ENCODE measurements around the gene IARS1.
A peak's percentile ranks its signal among the peaks of the same experiment; 100 is the strongest.

IARS1 gene

DNA sequence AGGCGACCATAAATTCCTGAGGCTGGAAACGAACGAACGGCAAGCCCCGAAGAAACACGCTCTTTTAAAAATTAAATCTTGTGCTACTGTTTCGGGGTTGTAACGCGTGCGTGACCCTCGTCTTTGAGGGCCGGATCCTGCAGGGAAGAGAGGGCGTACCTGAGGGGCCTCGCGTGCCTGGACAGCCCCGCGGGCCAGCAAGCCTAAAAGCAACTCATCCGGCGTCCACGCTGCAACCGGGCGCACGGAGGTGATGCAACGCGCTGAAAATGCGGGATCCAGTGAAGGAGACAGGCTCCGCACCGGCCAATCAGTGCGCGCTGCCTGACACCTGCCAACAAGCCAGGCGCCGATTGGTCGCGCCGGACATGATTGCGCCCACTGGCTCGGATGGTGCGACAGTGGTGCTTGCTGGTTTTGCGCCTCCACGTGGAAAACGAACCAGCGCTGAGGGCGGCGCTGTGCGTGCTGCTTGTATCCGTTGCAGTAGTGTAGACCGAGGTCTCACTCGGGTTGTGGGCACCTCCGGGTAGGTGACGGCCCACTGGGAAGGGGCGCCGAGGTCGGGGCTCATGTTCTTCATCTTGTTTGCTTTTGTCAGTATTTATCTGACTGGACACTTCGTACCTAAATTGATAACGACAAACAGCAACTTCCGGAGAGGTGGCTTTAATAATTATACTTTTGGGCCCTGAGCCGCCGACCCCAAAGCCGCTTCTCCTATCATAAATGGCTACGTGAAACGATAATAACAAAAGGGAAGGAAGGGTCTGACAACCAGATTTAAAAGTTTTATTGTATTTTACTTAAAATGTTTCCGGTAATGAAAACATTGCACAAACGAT is at the start of gene IARS1:
TSS of gene IARS1 (minus strand) at position 246 of the 845 bp plus-strand sequence. CDS start 4,278 bp downstream, outside the sequence.
- peak within 1 kb of the TSS; percentile 94 for H3K9ac ChIP-seq (ENCODE audit: insufficient read length, low read depth)
- no peaks in the 10 kb centered on the region for H3K4me1 ChIP-seq (ENCODE audit: insufficient read depth, insufficient read length)
- peak within 1 kb of the TSS; percentile 88 for H3K4me3 ChIP-seq (ENCODE audit: insufficient read length, low read depth)
- no peaks in the 10 kb centered on the region for H3K27me3 ChIP-seq (ENCODE audit: insufficient read depth, insufficient read length)
- peaks cover 62% of the 10 kb centered on the region for H3K36me3 ChIP-seq (ENCODE audit: insufficient read depth, insufficient read length, low read length)
- no peak for TF ChIP-seq YY1 (IDR thresholded peaks at IDR 0.05; ENCODE audit: insufficient read depth, insufficient read length)
- H3K9me3 ChIP-seq (ENCODE audit: insufficient read depth, low read length) = no peaks in the 10 kb centered on the region
- peak; percentile 96 for DNase-seq (ENCODE audit: low read depth, low spot score)

DNA sequence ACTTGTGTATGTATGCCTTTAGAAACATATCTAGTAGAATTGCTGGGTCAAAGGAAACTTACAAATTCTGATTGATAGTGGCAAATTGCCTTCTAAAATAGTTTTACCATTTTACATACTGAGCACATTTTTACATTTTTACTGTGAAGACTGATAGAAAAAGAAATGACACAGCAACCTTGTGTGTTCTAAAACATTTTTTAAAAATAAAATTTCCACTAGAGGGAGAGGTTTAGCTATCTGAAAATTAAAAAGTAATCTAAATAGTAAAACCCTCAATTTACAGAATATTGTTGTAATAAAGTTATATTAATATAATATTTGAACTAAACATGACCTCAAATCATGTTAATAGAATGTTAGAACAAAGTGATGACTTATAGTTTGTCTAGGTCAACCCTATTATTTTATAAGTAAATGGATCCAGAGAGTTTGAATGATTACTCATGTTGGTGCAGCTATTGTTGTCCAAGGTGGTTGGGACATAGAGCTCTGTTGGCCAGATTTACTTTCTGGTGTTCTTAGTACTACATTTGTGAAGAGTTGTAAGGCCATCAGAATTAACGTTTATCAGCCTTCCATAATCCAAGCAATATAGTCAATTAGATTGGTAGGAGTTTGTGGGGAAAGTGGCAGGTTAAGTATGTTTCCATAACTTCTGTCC is 49.5 kb upstream of the IARS1 start:
- Histone ChIP-seq H3K4me3 (ENCODE audit: insufficient read length, low read depth) (no peak overlapping the region), H3K9me3 (ENCODE audit: insufficient read depth, low read length) (peaks cover 7% of the 10 kb centered on the region; the same call in 1 of the 2 replicates), H3K9ac (ENCODE audit: insufficient read length, low read depth) (no peak overlapping the region), H3K36me3 (ENCODE audit: insufficient read depth, insufficient read length, low read length) (peaks cover 31% of the 10 kb centered on the region), H3K4me1 (ENCODE audit: insufficient read depth, insufficient read length) (no peaks in the 10 kb centered on the region), H3K27me3 (ENCODE audit: insufficient read depth, insufficient read length) (no peaks in the 10 kb centered on the region)
- no peak for TF ChIP-seq SUZ12 (IDR thresholded peaks at IDR 0.05; ENCODE audit: extremely low read depth, insufficient read depth, insufficient read length)
- no peak for TF ChIP-seq ZNF274 (IDR thresholded peaks at IDR 0.05; ENCODE audit: low read depth, low read length)
- TF ChIP-seq YY1 (IDR thresholded peaks at IDR 0.05; ENCODE audit: insufficient read depth, insufficient read length) = no peak
- DNase-seq (ENCODE audit: low read depth, low spot score) = no peak

DNA sequence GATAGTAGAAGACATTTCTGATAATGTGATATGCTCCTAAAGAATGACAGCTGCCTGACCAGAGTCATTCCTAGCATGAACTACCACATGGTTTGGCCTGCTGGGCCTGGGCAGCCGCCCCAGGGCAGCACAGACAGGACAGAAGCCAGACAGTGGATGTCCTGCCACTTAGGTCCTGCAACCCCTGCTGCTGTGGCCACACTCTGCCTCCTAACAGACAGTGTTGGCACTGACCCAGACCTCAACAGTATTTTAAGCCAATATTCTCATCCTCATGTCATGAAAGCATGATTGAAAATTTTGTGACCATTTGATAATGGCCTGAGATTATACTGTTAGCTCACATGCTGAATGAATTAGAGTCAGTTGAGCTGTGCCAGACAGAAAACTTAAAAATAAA is 48.1 kb upstream of the IARS1 start:
- Histone ChIP-seq H3K4me1 (ENCODE audit: insufficient read depth, insufficient read length) (no peaks in the 10 kb centered on the region), H3K9ac (ENCODE audit: insufficient read length, low read depth) (no peak overlapping the region), H3K9me3 (ENCODE audit: insufficient read depth, low read length) (peaks cover 7% of the 10 kb centered on the region; the same call in 1 of the 2 replicates), H3K4me3 (ENCODE audit: insufficient read length, low read depth) (no peak overlapping the region), H3K27me3 (ENCODE audit: insufficient read depth, insufficient read length) (no peaks in the 10 kb centered on the region), H3K36me3 (ENCODE audit: insufficient read depth, insufficient read length, low read length) (peaks cover 40% of the 10 kb centered on the region)
- TF ChIP-seq SUZ12 (IDR thresholded peaks at IDR 0.05; ENCODE audit: extremely low read depth, insufficient read depth, insufficient read length) = no peak
- no peak for TF ChIP-seq YY1 (IDR thresholded peaks at IDR 0.05; ENCODE audit: insufficient read depth, insufficient read length)
- TF ChIP-seq ZNF274 (IDR thresholded peaks at IDR 0.05; ENCODE audit: low read depth, low read length) = no peak
- DNase-seq (ENCODE audit: low read depth, low spot score) = no peak

DNA sequence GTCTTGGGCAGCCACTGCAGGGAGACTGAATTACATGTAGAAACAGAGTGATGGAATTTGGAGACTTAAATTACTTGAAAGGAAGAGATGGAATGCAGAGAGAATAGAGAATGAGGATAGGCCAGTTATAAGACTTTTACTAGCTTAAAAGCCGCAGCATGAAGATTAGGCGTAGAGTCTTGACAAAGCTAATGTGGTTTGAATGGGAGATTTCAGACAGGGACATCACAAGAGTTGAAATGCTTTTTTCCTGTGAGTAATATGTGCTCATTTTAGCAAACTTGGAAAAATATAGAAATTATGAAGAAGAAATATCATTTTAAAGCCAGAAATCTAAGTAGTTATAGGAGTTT is 39.8 kb upstream of the IARS1 start:
- no peaks in the 10 kb centered on the region for H3K4me1 ChIP-seq (ENCODE audit: insufficient read depth, insufficient read length)
- peaks cover 20% of the 10 kb centered on the region for H3K36me3 ChIP-seq (ENCODE audit: insufficient read depth, insufficient read length, low read length)
- H3K9me3 ChIP-seq (ENCODE audit: insufficient read depth, low read length) = no peaks in the 10 kb centered on the region
- no peak overlapping the region for H3K4me3 ChIP-seq (ENCODE audit: insufficient read length, low read depth)
- no peak for DNase-seq (ENCODE audit: low read depth, low spot score)
- H3K27me3 ChIP-seq (ENCODE audit: insufficient read depth, insufficient read length) = no peaks in the 10 kb centered on the region
- no peak for TF ChIP-seq YY1 (IDR thresholded peaks at IDR 0.05; ENCODE audit: insufficient read depth, insufficient read length)
- TF ChIP-seq SUZ12 (IDR thresholded peaks at IDR 0.05; ENCODE audit: extremely low read depth, insufficient read depth, insufficient read length) = no peak
- no peak for TF ChIP-seq ZNF274 (IDR thresholded peaks at IDR 0.05; ENCODE audit: low read depth, low read length)
- H3K9ac ChIP-seq (ENCODE audit: insufficient read length, low read depth) = no peak overlapping the region

DNA sequence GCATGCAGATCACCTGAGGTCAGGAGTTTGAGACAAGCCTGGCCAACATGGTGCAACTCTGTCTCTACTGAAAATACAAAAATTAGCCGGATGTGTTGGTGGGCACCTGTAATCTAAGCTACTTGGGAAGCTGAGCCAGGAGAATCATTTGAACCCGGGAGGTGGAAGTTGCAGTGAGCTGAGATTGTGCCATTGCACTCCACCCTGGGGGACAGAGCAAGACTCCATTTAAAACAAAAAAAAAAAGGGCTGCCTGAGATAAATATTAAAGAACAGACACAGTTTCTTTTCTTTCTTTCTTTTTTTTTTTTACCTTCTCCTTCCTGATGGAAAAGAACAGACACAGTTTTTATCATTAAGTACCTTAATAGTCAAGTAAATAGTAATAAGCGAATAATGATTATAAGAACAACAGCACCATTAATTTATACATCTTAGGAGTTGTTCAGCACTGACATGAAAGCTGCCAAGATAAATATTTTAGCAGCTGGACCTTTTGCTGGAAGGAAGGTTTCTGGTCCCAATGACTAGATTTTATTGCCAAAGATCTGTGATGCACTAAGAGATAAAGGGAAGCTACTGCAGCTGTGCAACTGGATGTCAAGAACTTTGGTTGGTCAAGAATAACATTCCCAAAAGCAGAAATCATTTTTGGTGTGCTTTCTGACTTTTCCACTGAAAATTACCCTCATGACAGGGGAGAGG is 39.2 kb upstream of the IARS1 start:
- Histone ChIP-seq H3K36me3 (ENCODE audit: insufficient read depth, insufficient read length, low read length) (peaks cover 14% of the 10 kb centered on the region), H3K27me3 (ENCODE audit: insufficient read depth, insufficient read length) (no peaks in the 10 kb centered on the region), H3K4me1 (ENCODE audit: insufficient read depth, insufficient read length) (no peaks in the 10 kb centered on the region), H3K9me3 (ENCODE audit: insufficient read depth, low read length) (no peaks in the 10 kb centered on the region), H3K9ac (ENCODE audit: insufficient read length, low read depth) (no peak overlapping the region), H3K4me3 (ENCODE audit: insufficient read length, low read depth) (no peak overlapping the region)
- DNase-seq (ENCODE audit: low read depth, low spot score) = no peak
- no peak for TF ChIP-seq YY1 (IDR thresholded peaks at IDR 0.05; ENCODE audit: insufficient read depth, insufficient read length)
- no peak for TF ChIP-seq ZNF274 (IDR thresholded peaks at IDR 0.05; ENCODE audit: low read depth, low read length)
- no peak for TF ChIP-seq SUZ12 (IDR thresholded peaks at IDR 0.05; ENCODE audit: extremely low read depth, insufficient read depth, insufficient read length)

DNA sequence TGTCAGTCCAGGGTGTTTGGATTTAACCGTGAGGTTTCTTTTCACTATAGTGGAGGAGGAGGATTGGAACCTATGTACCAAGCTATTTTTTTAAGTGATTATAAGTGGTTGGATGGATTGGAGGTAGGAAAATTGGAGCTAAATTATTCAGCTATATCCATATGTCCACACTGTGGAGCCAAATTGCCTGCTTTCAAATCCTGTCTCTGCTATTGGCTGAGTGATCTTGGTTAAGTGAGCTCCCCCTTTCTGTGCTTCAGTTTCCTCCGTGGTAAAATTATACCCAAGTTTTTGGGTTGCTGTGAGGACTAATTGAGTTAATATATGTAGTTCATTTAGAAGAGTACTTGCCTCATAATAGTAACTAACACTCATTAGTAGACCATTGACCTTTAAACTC is 34.7 kb upstream of the IARS1 start:
- no peak for DNase-seq (ENCODE audit: low read depth, low spot score)
- H3K4me3 ChIP-seq (ENCODE audit: insufficient read length, low read depth) = no peak overlapping the region
- no peak overlapping the region for H3K9ac ChIP-seq (ENCODE audit: insufficient read length, low read depth)

More for the DNA sequence above, 34.7 kb upstream of the IARS1 start:
- Histone ChIP-seq H3K27me3 (ENCODE audit: insufficient read depth, insufficient read length) (no peaks in the 10 kb centered on the region), H3K36me3 (ENCODE audit: insufficient read depth, insufficient read length, low read length) (peaks cover 16% of the 10 kb centered on the region), H3K9me3 (ENCODE audit: insufficient read depth, low read length) (no peaks in the 10 kb centered on the region), H3K4me1 (ENCODE audit: insufficient read depth, insufficient read length) (no peaks in the 10 kb centered on the region)
- TF ChIP-seq SUZ12 (IDR thresholded peaks at IDR 0.05; ENCODE audit: extremely low read depth, insufficient read depth, insufficient read length) (no peak), YY1 (IDR thresholded peaks at IDR 0.05; ENCODE audit: insufficient read depth, insufficient read length) (no peak), ZNF274 (IDR thresholded peaks at IDR 0.05; ENCODE audit: low read depth, low read length) (no peak)
